ENCODE data around the gene STAT2. TPM values are rescaled to one million over a fixed set of nuclear protein-coding genes. Genes with fewer than 3 reads are reported as not detected.

Gene STAT2
- total RNA-seq, 1 donor from 2014 or later = 47.9 TPM

- H3K36me3 ChIP-seq (ENCODE audit: control insufficient read depth, insufficient read depth, low read length) = peaks cover 7% of the 10 kb centered on the region
- no peak overlapping the region for H3K4me3 ChIP-seq (ENCODE audit: low read depth, low read length)
- no peak for TF ChIP-seq CTCF (IDR thresholded peaks at IDR 0.05; ENCODE audit: insufficient read depth, low read length, severe bottlenecking)
- FAIRE-seq (no peak), DNase-seq (ENCODE audit: low read depth) (no peak)
- H3K27me3 ChIP-seq (ENCODE audit: control insufficient read depth, insufficient read depth, low read length) = no peaks in the 10 kb centered on the region
These were observed 62.5 kb downstream of the STAT2 start for GRCh38 chr12:56297400-56297799.

GRCh38 chr12:56296295-56296694 is 63.6 kb downstream of the STAT2 start:
- H3K36me3 ChIP-seq (ENCODE audit: control insufficient read depth, insufficient read depth, low read length) = peaks cover 4% of the 10 kb centered on the region
- no peak for TF ChIP-seq CTCF (IDR thresholded peaks at IDR 0.05; ENCODE audit: insufficient read depth, low read length, severe bottlenecking)
- DNase-seq (ENCODE audit: low read depth) = no peak
- H3K4me3 ChIP-seq (ENCODE audit: low read depth, low read length) = no peak overlapping the region
- no peaks in the 10 kb centered on the region for H3K27me3 ChIP-seq (ENCODE audit: control insufficient read depth, insufficient read depth, low read length)
- FAIRE-seq = no peak

- no peak for FAIRE-seq
- Histone ChIP-seq H3K27me3 (ENCODE audit: control insufficient read depth, insufficient read depth, low read length) (no peaks in the 10 kb centered on the region), H3K4me3 (ENCODE audit: low read depth, low read length) (no peak overlapping the region), H3K36me3 (ENCODE audit: control insufficient read depth, insufficient read depth, low read length) (peaks cover 4% of the 10 kb centered on the region)
- TF ChIP-seq CTCF (IDR thresholded peaks at IDR 0.05; ENCODE audit: insufficient read depth, low read length, severe bottlenecking) = no peak
- DNase-seq (ENCODE audit: low read depth) = no peak
These were observed 66.1 kb downstream of the STAT2 start for GRCh38 chr12:56293795-56294194.

Other genes starting within 250 kb of the STAT2 start
- gene RPL41, start 243.5 kb downstream of the STAT2 start, total RNA-seq = 3,411 and 3,733 TPM in 2 replicates
- 3.5 and 4.5 TPM in 2 replicates for gene ZC3H10, start 241.8 kb downstream of the STAT2 start, total RNA-seq
- 253 and 304 TPM in 2 replicates for gene ESYT1, start 231.8 kb downstream of the STAT2 start, total RNA-seq
- 27.4 and 33.5 TPM in 2 replicates for gene MYL6B, start 207.5 kb downstream of the STAT2 start, total RNA-seq
- 590 and 1,212 TPM in 2 replicates for gene MYL6, start 201.7 kb downstream of the STAT2 start, total RNA-seq
- gene SMARCC2, start 170.6 kb downstream of the STAT2 start, total RNA-seq = 14.0 and 20.4 TPM in 2 replicates
- 102 and 158 TPM in 2 replicates for gene RNF41, start 138.2 kb downstream of the STAT2 start, total RNA-seq
- gene NABP2, start 135.8 kb downstream of the STAT2 start, total RNA-seq = 25.3 and 40.5 TPM in 2 replicates
- gene SLC39A5, start 130.1 kb downstream of the STAT2 start, total RNA-seq = 0.13 and 0.26 TPM in 2 replicates
- gene ANKRD52, start 101.7 kb downstream of the STAT2 start, total RNA-seq = 6.8 and 11.3 TPM in 2 replicates
- 2.7 and 5.3 TPM in 2 replicates for gene COQ10A, start 93.2 kb downstream of the STAT2 start, total RNA-seq
- gene CS, start 59.8 kb downstream of the STAT2 start, total RNA-seq = 64.8 and 89.4 TPM in 2 replicates
- 59.9 and 91.1 TPM in 2 replicates for gene CNPY2, start 44.1 kb downstream of the STAT2 start, total RNA-seq
- 20.5 and 30.7 TPM in 2 replicates for gene PAN2, start 26.1 kb downstream of the STAT2 start, total RNA-seq
- gene IL23A, start 21.2 kb downstream of the STAT2 start, total RNA-seq = 0.13 TPM in 1 of 2 replicates, not detected in the other
- not detected in 2 replicates for gene APOF, start 2.8 kb upstream of the STAT2 start, total RNA-seq
- 3.4 and 3.6 TPM in 2 replicates for gene TIMELESS, start 89.3 kb upstream of the STAT2 start, total RNA-seq
- gene MIP, start 94.5 kb upstream of the STAT2 start, total RNA-seq = 0.26 TPM in 1 of 2 replicates, not detected in the other
- gene SPRYD4, start 108.5 kb upstream of the STAT2 start, total RNA-seq = 1.1 and 1.3 TPM in 2 replicates
- 5.2 and 6.1 TPM in 2 replicates for gene GLS2, start 128.1 kb upstream of the STAT2 start, total RNA-seq
- 9.2 and 11.0 TPM in 2 replicates for gene RBMS2, start 161.7 kb upstream of the STAT2 start, total RNA-seq